ENCODE measurements around the gene NAGK. TPM values are rescaled to one million over a fixed set of nuclear protein-coding genes. Genes with fewer than 3 reads are reported as not detected.

Gene NAGK
- 64.5 TPM for total RNA-seq

GRCh38 chr2:71068218-71069035, at the start of gene NAGK:
Gene NAGK (plus strand): TSS chr2:71068648. CDS start chr2:71068684, 36 bp downstream.

Other genes with a start within 250 kb of the NAGK start
- not detected for gene CLEC4F, start 248.0 kb upstream of the NAGK start, total RNA-seq
- gene CD207, start 232.8 kb upstream of the NAGK start, total RNA-seq: not detected
- not detected for gene VAX2, start 168.1 kb upstream of the NAGK start, total RNA-seq
- not detected for gene ATP6V1B1, start 132.7 kb upstream of the NAGK start, total RNA-seq
- 1.9 TPM for gene ANKRD53, start 90.0 kb upstream of the NAGK start, total RNA-seq
- 20.3 TPM for gene TEX261, start 73.8 kb upstream of the NAGK start, total RNA-seq
- 16.9 TPM for gene MCEE, start 61.6 kb downstream of the NAGK start, total RNA-seq
- gene MPHOSPH10, start 62.0 kb downstream of the NAGK start, total RNA-seq: 30.4 TPM
- 14.1 TPM for gene PAIP2B, start 158.5 kb downstream of the NAGK start, total RNA-seq

Data from parietal lobe (tissue), 1 donor.